ENCODE results near the gene SLC14A1.

Gene SLC14A1

GRCh38 chr18:45774065-45774521, 50.1 kb downstream of the SLC14A1 start:
- Histone ChIP-seq H3K36me3 (ENCODE audit: insufficient read depth) (no peaks in the 10 kb centered on the region), H3K4me2 (no peak overlapping the region), H3K79me2 (ENCODE audit: insufficient read depth, low read depth) (no peaks in the 10 kb centered on the region), H3K4me1 (ENCODE audit: low read depth, poor library complexity, severe bottlenecking) (no peaks in the 10 kb centered on the region), H3K27ac (no peak overlapping the region), H3K4me3 (IDR thresholded peaks at IDR 0.05; ENCODE audit: insufficient read depth, low read depth, low read length) (no peak overlapping the region), H3K9ac (no peak overlapping the region), H3K27me3 (ENCODE audit: insufficient read depth, low read depth) (no peaks in the 10 kb centered on the region), H4K20me1 (ENCODE audit: insufficient read depth) (no peaks in the 10 kb centered on the region), H2AFZ (ENCODE audit: low read depth) (no peak overlapping the region)
- TF ChIP-seq CTCF (conservative IDR thresholded peaks at IDR 0.05; ENCODE audit: low read depth, low read length), result no peak

- H3K4me3 ChIP-seq (IDR thresholded peaks at IDR 0.05; ENCODE audit: insufficient read depth, low read depth, low read length), result no peak overlapping the region
- H3K4me1 ChIP-seq (ENCODE audit: low read depth, poor library complexity, severe bottlenecking), result no peaks in the 10 kb centered on the region
- H3K4me2 ChIP-seq, result no peak overlapping the region
- H3K27me3 ChIP-seq (ENCODE audit: insufficient read depth, low read depth), result no peaks in the 10 kb centered on the region
- H3K36me3 ChIP-seq (ENCODE audit: insufficient read depth), result no peaks in the 10 kb centered on the region
- H3K79me2 ChIP-seq (ENCODE audit: insufficient read depth, low read depth), result no peaks in the 10 kb centered on the region
- no peak for TF ChIP-seq CTCF (conservative IDR thresholded peaks at IDR 0.05; ENCODE audit: low read depth, low read length)
- no peak overlapping the region for H3K9ac ChIP-seq
- H4K20me1 ChIP-seq (ENCODE audit: insufficient read depth), result no peaks in the 10 kb centered on the region
- no peak overlapping the region for H2AFZ ChIP-seq (ENCODE audit: low read depth)
- H3K27ac ChIP-seq, result no peak overlapping the region
Measured at GRCh38 chr18:45775241-45775676, 51.3 kb downstream of the SLC14A1 start.

- no peak overlapping the region for H3K4me2 ChIP-seq
- no peaks in the 10 kb centered on the region for H3K79me2 ChIP-seq (ENCODE audit: insufficient read depth, low read depth)
- TF ChIP-seq CTCF (conservative IDR thresholded peaks at IDR 0.05; ENCODE audit: low read depth, low read length), result no peak
- no peaks in the 10 kb centered on the region for H4K20me1 ChIP-seq (ENCODE audit: insufficient read depth)
- H2AFZ ChIP-seq (ENCODE audit: low read depth), result no peak overlapping the region
- H3K27me3 ChIP-seq (ENCODE audit: insufficient read depth, low read depth), result no peaks in the 10 kb centered on the region
- H3K4me1 ChIP-seq (ENCODE audit: low read depth, poor library complexity, severe bottlenecking), result no peaks in the 10 kb centered on the region
- H3K9ac ChIP-seq, result no peak overlapping the region
- H3K27ac ChIP-seq, result no peak overlapping the region
- H3K4me3 ChIP-seq (IDR thresholded peaks at IDR 0.05; ENCODE audit: insufficient read depth, low read depth, low read length), result no peak overlapping the region
- no peaks in the 10 kb centered on the region for H3K36me3 ChIP-seq (ENCODE audit: insufficient read depth)
Measured at GRCh38 chr18:45775743-45776142, 51.8 kb downstream of the SLC14A1 start.

GRCh38 chr18:45777393-45777792, 53.4 kb downstream of the SLC14A1 start:
- no peak for TF ChIP-seq CTCF (conservative IDR thresholded peaks at IDR 0.05; ENCODE audit: low read depth, low read length)
- Histone ChIP-seq H3K4me3 (IDR thresholded peaks at IDR 0.05; ENCODE audit: insufficient read depth, low read depth, low read length) (no peak overlapping the region), H3K27me3 (ENCODE audit: insufficient read depth, low read depth) (no peaks in the 10 kb centered on the region), H3K79me2 (ENCODE audit: insufficient read depth, low read depth) (no peaks in the 10 kb centered on the region), H3K36me3 (ENCODE audit: insufficient read depth) (no peaks in the 10 kb centered on the region), H3K27ac (no peak overlapping the region), H4K20me1 (ENCODE audit: insufficient read depth) (no peaks in the 10 kb centered on the region), H3K4me2 (no peak overlapping the region), H2AFZ (ENCODE audit: low read depth) (no peak overlapping the region), H3K9ac (no peak overlapping the region), H3K4me1 (ENCODE audit: low read depth, poor library complexity, severe bottlenecking) (no peaks in the 10 kb centered on the region)
